HG03342 (cell line): ENCODE measurements around the gene CTNND2.

Experiments
- ATAC-seq: cut with Tn5 transposase; IDR thresholded peaks from one replicate; pipeline ENCODE4 v1.9.1; 2021; ENCODE audit warnings: mild to moderate bottlenecking, moderate library complexity; ENCODE audit not compliant: unreplicated experiment

CTNND2 gene

DNA sequence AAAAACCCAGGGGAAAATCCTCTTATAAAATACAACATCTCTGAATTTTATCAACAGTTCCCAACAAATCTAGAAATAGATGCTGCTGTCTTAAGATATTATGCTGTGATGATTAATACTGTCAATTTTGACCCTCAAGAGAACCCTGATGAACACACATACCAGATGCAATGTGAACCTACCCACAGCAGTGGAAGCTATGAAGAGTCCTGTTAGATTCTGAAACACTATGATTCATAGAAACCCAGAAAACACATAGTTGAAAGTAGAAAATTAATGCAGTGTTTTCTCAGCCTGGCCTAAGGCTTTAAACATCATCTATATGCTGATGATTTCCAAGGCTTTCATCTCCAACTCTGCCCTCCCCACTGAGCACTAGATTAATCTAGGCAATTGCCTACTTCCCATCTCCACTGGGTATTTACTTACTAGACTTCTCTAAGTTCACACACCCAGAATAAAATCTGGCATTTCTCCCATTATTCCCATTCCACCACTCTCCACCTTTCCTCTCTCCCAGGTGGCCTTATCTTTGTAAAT is 296.2 kb downstream of the CTNND2 start:
- no peak for ATAC-seq

DNA sequence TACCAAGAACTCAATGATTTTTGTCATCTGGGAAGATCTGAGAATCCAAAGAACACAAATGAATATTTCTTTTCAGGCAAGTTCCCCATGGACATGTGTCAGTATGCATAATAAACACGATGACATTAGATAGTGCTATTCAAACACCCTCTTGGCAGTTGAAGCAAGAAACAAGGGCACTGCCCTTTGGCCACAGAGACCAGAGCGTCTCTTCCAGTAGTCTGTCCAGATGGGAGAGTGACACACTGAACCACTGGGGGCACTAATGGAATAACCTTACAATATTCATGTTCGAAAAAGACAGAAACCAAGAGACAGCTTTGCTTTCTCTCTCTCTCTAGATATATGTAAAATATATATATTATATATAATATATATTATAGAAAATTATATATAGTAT is 301.9 kb downstream of the CTNND2 start:
- ATAC-seq, result no peak

DNA sequence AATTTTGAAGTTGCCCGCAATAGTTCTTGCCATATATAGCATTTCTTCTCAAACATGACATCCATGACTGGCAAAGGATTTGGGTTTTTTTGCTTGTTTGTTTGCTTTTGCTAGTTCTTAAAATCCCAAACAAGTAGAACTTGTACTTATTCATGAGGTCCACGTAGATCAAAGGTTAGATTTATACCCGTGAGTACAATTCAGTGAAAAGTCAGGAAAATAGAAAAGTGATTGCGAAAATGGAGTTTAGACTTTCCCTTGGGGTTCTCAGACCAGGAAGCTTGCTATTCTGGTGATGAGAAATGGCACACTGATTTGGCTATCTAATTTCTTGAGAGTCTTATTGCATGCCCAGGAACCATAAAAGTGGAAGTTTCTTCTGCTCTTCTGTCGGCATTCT is 304.7 kb downstream of the CTNND2 start:
- ATAC-seq, result no peak

DNA sequence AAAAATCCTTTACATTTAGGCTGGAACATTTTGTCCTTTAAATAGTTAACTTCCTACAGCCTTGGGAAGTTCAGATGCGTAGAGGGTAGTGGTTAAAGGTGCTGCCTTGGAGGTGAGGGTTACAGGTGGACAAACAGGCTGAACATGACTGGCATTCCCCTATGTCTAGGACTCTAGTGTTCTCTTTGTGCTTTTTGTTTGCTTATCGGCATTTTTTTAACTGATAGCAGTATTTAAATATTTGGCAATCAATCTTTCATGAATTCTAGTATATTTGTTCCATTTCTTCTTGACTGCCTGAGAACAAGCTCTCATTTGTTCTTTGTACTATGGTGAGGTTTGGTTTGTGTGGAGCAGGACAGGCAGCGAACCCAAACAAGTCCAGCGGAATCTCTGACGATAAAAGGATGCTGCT is 307.6 kb downstream of the CTNND2 start:
- ATAC-seq, result no peak

DNA sequence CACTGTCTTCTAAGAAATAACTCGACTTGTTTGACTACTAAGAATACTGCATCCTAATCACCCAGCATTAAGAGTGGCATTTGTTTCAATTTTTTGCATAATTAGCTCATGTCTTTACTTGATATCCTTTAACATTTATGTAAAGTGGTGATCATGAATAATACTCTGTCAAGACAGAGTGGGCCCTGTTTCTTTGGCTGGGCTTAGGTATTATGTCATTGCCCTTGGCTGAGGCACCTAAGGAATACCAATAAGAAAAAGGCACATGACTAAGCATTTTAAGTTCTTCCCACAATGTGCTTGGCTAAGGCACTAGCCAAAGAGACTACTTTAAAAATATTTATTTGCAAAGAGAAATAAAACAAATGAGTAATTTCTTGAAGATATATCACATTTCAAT is 308.1 kb downstream of the CTNND2 start:
- ATAC-seq, result no peak

DNA sequence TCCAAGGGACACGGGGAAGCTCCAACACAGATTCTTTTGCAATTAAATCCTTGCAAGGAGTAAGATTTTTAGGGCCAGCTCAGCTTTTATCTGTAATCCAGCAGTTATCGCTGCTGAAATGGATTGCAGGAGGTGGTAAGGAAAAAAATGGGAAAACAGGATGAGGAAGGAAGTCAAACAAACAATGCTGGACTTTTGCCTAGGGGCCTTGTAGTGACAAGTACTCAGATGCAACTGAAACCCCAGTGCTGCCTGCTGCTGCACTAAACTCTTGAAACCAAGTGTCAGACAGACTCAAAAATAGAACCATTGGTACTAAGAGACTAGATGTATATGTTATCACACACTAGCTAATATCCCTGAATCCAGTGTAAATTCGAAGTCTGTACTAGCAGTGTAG is 309.2 kb downstream of the CTNND2 start:
- no peak for ATAC-seq

DNA sequence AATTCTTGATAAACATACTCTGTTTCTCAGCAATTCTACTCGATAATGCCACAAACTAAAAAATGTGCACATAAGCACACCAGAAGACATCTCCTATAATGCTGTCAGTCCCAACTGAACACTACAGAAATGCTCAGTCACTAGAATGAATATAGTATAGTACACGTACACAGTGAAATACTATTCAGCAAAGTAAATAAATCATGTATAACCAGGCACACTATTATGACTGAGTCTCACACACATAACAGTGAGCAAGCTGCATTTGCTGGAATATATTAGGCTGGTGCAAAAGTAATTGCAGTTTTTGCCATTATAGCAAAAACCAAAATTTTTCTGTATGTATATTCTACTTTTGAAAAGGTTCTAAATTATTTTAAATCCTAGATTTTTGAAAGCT is 310.2 kb downstream of the CTNND2 start:
- ATAC-seq, result no peak

DNA sequence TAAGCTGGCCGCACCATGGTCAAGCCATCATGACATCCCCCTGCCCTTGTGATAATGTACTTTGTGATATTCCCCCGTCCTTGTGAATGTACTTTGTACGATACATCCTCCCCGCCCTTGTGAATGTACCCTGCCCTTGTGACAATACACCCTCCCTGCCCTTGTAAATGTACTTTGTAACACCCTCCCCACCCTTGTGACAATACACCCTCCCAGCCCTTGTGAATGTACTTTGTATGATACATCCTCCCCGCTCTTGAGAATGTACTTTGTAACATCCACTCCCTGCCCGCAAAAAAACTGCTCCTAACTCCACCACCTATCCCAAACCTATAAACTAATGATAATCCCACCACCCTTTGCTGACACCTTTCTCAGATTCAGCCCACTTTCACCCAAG is 313.8 kb downstream of the CTNND2 start:
- no peak for ATAC-seq

DNA sequence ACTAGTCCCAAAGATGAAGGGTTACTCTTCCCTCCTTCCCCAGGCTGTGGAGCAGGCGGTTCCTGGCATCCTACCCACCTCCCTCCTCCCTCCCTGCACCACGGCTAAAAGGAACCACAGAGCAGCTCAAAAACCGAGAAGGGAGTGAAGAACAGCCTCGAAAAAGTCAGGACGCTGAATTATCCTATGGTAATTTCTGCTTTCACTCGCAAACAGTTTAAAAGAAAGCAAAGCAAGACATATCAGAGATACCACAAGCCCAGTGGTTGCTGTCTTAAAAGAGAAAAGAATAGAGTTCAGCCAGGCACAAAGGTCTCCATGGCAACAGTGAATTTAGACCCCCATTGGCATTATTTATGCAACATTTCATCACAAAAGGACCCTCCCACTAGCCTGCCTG is 315.4 kb downstream of the CTNND2 start:
- no peak for ATAC-seq

DNA sequence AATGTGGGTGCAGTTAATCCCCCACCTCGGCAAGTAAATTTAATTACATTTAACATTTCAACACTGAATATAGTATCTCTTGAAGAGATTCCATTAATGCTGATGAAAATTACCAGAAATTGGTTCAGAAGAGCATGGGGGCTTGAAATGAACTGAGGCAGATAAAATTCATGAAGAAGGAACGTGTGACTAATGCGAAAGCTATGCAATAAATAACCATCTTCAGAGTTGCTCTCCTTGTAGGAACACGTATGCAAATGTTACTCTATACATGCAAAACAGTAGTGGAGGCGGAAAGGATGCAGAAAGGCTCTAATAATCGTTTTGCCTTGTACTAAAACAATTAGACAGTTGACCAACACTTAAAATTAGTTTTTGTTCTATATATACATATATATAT is 320.2 kb downstream of the CTNND2 start:
- ATAC-seq, result no peak

DNA sequence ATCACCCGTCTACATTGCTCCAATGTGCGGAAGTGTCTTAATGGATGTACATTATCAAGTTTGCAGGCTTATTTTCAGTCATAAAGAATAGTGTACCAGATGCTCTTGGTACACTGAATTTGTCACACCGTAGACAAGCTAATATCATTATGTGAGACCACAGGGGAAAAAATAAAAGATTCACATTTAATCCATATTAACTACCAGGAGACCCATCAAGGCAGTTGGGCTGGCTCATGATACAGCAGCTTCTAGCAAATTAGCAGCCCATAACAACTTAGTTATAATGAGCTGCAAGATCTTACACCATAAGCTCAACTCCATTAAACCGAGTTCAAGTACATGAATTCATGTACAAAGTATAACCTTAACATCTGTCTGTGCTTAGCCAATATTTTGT is 324.9 kb downstream of the CTNND2 start:
- ATAC-seq, result no peak

DNA sequence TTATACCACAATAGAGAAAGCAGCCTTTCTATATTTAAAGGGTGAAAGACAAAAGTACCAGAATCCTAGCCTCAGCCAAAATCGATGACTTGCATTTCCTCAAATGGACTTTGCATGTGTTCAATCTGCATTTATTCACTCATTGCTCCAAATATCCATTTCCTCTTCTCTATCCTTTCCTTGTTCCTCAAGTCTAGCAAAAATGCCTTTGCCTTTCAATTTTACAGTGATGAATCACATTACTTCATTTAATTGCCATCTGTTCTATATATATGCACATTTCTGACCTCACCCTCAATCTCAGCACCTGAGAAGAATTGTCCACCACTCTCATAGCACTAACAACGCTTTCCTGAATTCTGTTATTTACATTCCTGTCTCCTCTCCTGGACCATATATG is 329.5 kb downstream of the CTNND2 start:
- no peak for ATAC-seq

DNA sequence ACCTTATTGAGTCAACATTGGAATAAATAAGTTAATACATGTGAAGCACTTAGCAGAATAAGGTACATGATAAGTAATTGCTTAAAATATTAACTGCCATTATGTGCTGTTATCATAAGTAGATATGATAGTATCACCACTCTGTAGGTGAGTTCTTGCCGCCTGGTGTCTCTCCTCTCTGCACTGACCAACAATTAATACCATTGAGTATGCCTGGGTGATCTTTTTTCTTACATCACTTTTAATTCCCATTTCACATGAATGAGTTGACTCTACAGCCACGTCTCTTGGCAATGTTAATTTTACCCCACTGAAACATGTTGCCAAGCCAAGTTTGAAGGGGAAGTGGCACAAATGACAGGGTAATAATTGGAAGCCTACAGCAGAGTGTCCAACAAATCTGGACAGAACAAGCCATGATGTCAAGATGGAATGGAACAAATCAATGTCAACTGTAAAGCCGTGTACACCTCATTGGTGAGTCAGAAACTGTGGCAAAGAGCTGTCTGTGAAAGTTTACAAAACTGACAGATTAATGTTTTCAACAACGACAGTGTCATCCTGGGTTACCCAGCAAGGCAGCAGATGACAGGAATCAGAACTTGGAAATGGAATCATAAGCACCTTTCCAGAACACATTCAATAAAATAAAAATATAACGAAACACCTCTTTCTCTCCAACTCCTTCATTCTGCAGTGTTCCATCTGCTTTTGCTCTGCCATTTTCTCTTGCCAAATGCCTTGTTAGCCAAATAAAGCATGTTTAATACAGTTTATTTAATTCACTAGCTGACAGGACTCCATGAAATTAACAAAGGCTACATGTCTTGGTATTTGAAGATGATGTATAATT is 330.9 kb downstream of the CTNND2 start:
- ATAC-seq, result no peak

DNA sequence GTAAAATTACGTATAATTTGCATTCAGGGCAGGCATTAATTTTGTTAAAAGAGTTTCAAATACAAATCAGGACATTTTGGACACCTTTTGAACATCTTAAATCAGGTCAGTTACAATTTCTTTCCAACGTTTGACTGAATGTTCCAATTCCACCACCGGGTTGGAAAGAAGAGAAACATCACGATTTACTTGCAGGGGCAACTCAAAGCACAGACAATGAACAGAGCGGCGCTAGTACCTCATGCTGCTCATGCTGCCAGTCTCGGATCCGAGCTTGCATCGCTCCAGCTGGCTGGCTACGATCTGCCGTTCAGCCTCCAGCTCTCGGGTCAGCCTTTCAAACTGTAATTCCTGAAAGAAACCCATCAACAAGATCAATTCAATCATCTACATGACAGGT is 339.5 kb downstream of the CTNND2 start:
- ATAC-seq, result no peak

DNA sequence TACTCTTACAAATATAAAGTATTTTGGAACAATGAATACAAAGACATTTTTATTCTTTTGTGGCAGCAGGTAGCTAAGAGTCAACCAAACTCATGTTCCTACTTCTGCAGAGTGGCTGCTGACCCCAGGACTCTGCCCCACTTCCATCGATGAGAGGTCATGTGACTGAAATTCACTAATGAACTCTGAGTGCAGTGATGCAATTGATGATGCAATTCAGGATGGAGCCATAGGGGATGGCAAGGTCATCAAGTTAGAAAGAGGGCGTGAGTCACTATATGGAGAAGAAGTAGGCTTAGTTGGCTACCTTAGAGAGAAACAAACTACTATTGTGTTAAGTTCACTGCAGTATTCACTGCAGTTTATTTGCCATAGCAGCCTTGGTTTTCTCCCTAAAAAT is 340.4 kb downstream of the CTNND2 start:
- ATAC-seq, result no peak

DNA sequence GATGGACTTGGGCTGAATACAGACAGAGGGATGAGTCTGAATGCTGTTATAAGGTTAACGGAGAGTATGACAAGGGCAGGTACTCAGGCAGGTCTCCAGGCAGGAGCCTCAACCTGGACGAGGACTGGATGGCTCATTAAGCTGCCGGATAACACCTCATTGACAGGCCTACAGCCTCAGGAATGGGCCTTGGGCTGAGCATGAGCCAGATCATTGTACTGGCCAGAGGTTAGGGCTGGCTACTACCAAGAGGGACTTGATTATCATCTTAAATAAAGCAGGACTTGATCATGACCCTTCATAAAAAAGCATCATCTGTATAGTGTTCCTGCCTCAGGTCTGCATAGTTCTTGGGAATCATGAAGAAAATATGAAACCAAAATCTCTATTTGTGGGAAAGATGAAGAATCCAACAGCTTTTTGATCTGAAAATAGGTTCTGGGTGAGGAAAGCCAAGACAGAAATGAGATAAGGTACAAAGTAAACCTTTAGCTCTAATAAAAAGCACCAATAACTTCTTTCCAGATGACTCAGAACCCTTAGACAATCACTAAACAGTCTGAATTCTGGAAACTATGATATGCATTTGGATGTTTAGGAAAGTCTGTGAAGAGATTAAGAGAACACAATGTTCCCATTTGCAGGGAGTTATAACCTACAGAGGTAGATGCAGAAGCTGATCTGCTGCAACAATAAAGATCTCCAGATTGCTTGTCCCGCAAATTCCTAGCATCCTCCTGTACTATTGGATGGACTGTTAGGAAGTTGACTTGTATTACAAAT is 343.1 kb downstream of the CTNND2 start:
- no peak for ATAC-seq

DNA sequence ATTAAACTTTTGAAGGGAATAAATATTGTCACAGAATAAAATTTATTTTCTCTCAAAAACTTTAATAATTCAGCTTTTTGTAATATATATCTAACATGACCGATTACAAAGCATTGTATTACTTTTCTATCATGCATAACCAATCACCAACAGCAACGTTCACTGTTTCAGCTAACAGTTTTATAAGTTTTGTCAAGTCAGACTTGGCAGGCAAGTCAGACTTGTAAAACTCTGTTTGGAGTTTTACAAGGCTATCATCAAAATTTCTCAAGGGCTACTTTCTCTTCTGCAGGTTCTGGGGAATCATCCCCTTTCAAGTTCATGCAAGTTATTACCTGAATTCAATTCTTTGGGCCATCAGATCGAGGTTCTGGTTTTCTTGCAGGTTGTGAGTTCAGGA is 347.2 kb downstream of the CTNND2 start:
- no peak for ATAC-seq

DNA sequence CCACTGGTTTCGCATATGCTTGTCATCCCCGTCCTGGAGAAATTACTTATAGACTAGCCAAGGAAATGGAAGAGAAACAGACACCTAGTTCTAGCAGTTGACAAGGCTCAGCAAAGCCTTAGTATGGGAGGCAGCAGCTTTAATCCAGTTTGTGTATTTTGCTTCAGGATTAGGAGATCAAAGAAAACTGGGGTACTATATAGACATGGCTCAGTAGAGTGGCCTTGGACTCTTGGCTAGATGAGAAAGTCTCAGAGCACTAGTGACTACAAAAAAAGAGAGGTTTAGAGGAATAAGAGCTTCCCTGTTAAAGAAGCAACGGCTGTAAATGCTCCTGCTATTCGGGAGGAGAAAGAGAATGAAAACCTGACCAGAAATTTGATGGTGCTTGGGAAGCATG is 349.1 kb downstream of the CTNND2 start:
- no peak for ATAC-seq

DNA sequence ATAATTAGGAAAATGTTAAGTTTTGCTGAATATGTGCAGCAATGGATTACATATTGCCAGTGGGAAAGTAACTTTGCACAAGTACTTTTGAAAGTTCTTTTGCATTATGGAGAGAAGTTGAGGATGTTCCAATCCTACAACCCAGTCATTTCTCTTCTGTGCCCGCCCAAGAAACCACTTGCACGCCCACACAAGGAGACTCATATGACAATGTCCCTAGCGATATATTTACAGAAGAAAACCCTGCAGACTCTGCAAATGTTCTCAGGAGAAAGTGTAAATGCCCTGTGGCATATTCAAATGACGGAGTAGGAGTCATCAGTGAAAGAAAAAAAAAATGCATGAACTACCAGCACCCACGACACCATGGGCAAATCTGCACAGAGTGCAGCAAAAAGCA is 356.5 kb downstream of the CTNND2 start:
- no peak for ATAC-seq

DNA sequence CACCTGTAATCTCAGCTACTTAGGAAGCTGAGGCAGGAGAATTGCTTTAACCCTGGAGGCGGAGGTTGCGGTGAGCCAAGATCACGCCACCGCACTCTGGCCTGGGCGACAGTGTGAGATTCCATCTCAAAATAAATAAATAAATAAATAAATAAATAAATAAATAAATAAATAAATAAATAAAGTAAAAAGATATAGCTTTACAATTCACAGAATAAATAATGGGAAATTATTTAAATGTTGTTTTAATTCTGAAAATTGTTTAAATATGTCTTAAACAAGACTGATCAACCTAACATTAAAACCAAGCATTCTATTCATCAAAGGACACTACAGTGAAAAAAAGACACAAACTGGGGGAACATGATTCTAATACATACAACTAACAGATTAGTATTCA is 357.1 kb downstream of the CTNND2 start:
- ATAC-seq, result no peak

DNA sequence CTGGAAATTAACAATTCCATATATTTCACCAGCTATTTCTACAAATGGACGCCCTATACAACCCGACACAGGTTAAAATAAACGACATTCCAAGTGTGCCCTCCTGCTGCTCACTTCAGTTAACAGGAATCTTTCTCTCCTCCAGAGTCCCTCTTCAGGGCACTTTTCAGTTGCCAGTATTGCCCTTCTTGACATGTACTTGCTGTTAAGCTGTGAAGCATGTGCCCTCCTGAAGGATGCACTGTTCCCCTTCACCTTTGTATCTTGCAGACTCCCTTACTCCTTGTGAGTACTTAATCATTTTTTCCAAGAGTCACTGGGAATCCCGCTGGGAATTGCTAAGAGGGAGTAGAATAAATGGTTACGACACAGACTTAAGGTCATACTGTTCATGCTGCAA is 364.1 kb downstream of the CTNND2 start:
- ATAC-seq, result no peak
